ENCODE measurements around the gene IGF1R. TPM values are rescaled to one million over a fixed set of nuclear protein-coding genes. Genes with fewer than 3 reads are reported as not detected.

Gene IGF1R
- total and polyA plus RNA-seq, 2 of the 13 experiments (the other 11 are each of a cell fraction or from before 2014, with no cell fraction given) = 15.9 to 18.4 TPM

- BruUV-seq (replicated peaks) = no TSS peak
- 59% methylated on average over 6 of the region's 6 CpGs for WGBS (ENCODE audit: low lambda C conversion rate)
- H3K4me2 ChIP-seq (ENCODE audit: low read depth, low read length) = no peak overlapping the region
- H3K27me3 ChIP-seq (ENCODE audit: control insufficient read depth in 1 of 2, insufficient read depth in 2 of 2, low read length in 2 of 2) = no peaks in the 10 kb centered on the region
- DNase-seq (ENCODE audit: low spot score) = no peak
- no peak for TF ChIP-seq ZNF792 (CRISPR knock-in tag; IDR thresholded peaks at IDR 0.05)
- no peak for TF ChIP-seq HOXA7 (CRISPR knock-in tag; IDR thresholded peaks at IDR 0.05)
- TF ChIP-seq NR2F6 (IDR thresholded peaks at IDR 0.05) = no peak
- no peak for TF ChIP-seq NR2F6 (CRISPR knock-in tag; IDR thresholded peaks at IDR 0.05)
- TF ChIP-seq CCAR2 (optimal IDR thresholded peaks at IDR 0.05; ENCODE audit: low read depth, low read length) = no peak
- TF ChIP-seq MATR3 (CRISPR knock-in tag; IDR thresholded peaks at IDR 0.05) = no peak
- TF ChIP-seq MIXL1 (CRISPR knock-in tag; IDR thresholded peaks at IDR 0.05) = no peak
- H2AFZ ChIP-seq (ENCODE audit: low read length) = no peak overlapping the region
- intact Hi-C loops (cut with micrococcal nuclease; ENCODE audit: unreplicated experiment) (no loop called here), in situ Hi-C loops (cut with HindIII; ENCODE audit: extremely low pct_ligation_motif_present, low pct_unique_long_range_greater_than_20kb) (no loop called here)
- no peaks in the 10 kb centered on the region for H3K36me3 ChIP-seq (replicated peaks in 1 of 2; ENCODE audit: control insufficient read depth in 1 of 2, insufficient read depth in 2 of 2, low read length in 2 of 2)
- H3K4me1 ChIP-seq (ENCODE audit: insufficient read depth, low read length) = peaks cover 46% of the 10 kb centered on the region
- H3K4me3 ChIP-seq (replicated peaks in 1 of 3; ENCODE audit: insufficient read depth in 1 of 3, low read depth in 2 of 3, low read length in 3 of 3) = no peak overlapping the region
- ChIA-PET CTCF (ENCODE audit: low intra/inter-chr PET ratio, low total read pairs) (no interaction called here), POLR2A (no interaction called here)
- H4K20me1 ChIP-seq (ENCODE audit: insufficient read depth, low read length) = peaks cover 54% of the 10 kb centered on the region
- no peak for FAIRE-seq
- no peaks in the 10 kb centered on the region for H3K9me3 ChIP-seq (ENCODE audit: low read length)
- H3K79me2 ChIP-seq (ENCODE audit: insufficient read depth, low read length) = peaks cover 57% of the 10 kb centered on the region
- H3K9ac ChIP-seq (ENCODE audit: insufficient read depth, low read depth, low read length) = no peak overlapping the region
- no peak for ATAC-seq
- no peak overlapping the region for H3K27ac ChIP-seq (ENCODE audit: extremely low read length, insufficient read depth, low read length)
Observed at GRCh38 chr15:98859149-98859548, 210.8 kb downstream of the IGF1R start.

- H2AFZ ChIP-seq (ENCODE audit: low read length) = no peak overlapping the region
- H3K4me2 ChIP-seq (ENCODE audit: low read depth, low read length) = peak overlapping the region; percentile 38
- DNase-seq (ENCODE audit: low spot score) (peak; percentile 59), ATAC-seq (peak; percentile 73), FAIRE-seq (peak; percentile 32)
- ChIA-PET CTCF (ENCODE audit: low intra/inter-chr PET ratio, low total read pairs) (no interaction called here), POLR2A (no interaction called here)
- intact Hi-C loops (cut with micrococcal nuclease; ENCODE audit: unreplicated experiment) (no loop called here), in situ Hi-C loops (cut with HindIII; ENCODE audit: extremely low pct_ligation_motif_present, low pct_unique_long_range_greater_than_20kb) (no loop called here)
- no peaks in the 10 kb centered on the region for H3K27me3 ChIP-seq (ENCODE audit: control insufficient read depth in 1 of 2, insufficient read depth in 2 of 2, low read length in 2 of 2)
- peaks cover 48% of the 10 kb centered on the region for H4K20me1 ChIP-seq (ENCODE audit: insufficient read depth, low read length)
- H3K4me3 ChIP-seq (replicated peaks in 1 of 3; ENCODE audit: insufficient read depth in 1 of 3, low read depth in 2 of 3, low read length in 3 of 3) = no peak overlapping the region
- H3K9me3 ChIP-seq (ENCODE audit: low read length) = no peaks in the 10 kb centered on the region
- no peaks in the 10 kb centered on the region for H3K36me3 ChIP-seq (replicated peaks in 1 of 2; ENCODE audit: control insufficient read depth in 1 of 2, insufficient read depth in 2 of 2, low read length in 2 of 2)
- WGBS (ENCODE audit: low lambda C conversion rate) = 29% methylated on average over 4 of the region's 4 CpGs
- no peak overlapping the region for H3K9ac ChIP-seq (ENCODE audit: insufficient read depth, low read depth, low read length)
- BruUV-seq (replicated peaks) = no TSS peak
- H3K27ac ChIP-seq (ENCODE audit: extremely low read length, insufficient read depth, low read length) = no peak overlapping the region
- peaks cover 47% of the 10 kb centered on the region for H3K4me1 ChIP-seq (ENCODE audit: insufficient read depth, low read length)
- H3K79me2 ChIP-seq (ENCODE audit: insufficient read depth, low read length) = peaks cover 50% of the 10 kb centered on the region
- TF ChIP-seq GATAD2A (CRISPR knock-in tag; IDR thresholded peaks at IDR 0.05) = peak; percentile 76
- TF ChIP-seq MIER3 (CRISPR knock-in tag; IDR thresholded peaks at IDR 0.05; ENCODE audit: borderline replicate concordance) = 0 out of 2 replicates have a peak, but pooled peaks have one; percentile 32
- no peak for TF ChIP-seq SALL2 (CRISPR knock-in tag; IDR thresholded peaks at IDR 0.05)
- TF ChIP-seq HMG20A (CRISPR knock-in tag; IDR thresholded peaks at IDR 0.05; ENCODE audit: borderline replicate concordance) = peak; percentile 11; the same call in 1 of the 2 replicates
- TF ChIP-seq CEBPB (IDR thresholded peaks at IDR 0.05; ENCODE audit: borderline replicate concordance, low read depth, low read length) = peak; percentile 57; the same call in 1 of the 2 replicates
- TF ChIP-seq ZNF839 (CRISPR knock-in tag; IDR thresholded peaks at IDR 0.05; ENCODE audit: borderline replicate concordance) = no peak
- TF ChIP-seq SOX6 (IDR thresholded peaks at IDR 0.05) = no peak
- TF ChIP-seq SOX6 (CRISPR knock-in tag; IDR thresholded peaks at IDR 0.05) = 0 out of 2 replicates have a peak, but pooled peaks have one; percentile 25
- TF ChIP-seq E2F2 (CRISPR knock-in tag; IDR thresholded peaks at IDR 0.05; ENCODE audit: borderline replicate concordance) = no peak
- 0 out of 2 replicates have a peak, but pooled peaks have one; percentile 38 for TF ChIP-seq HNF4A (CRISPR knock-in tag; IDR thresholded peaks at IDR 0.05)
- peak; percentile 34; the same call in 1 of the 2 replicates for TF ChIP-seq CREM (IDR thresholded peaks at IDR 0.05)
- no peak for TF ChIP-seq CREM (CRISPR knock-in tag; IDR thresholded peaks at IDR 0.05)
- TF ChIP-seq ZSCAN5A (CRISPR knock-in tag; IDR thresholded peaks at IDR 0.05; ENCODE audit: borderline replicate concordance) = no peak
Observed at GRCh38 chr15:98860281-98861041, 212.1 kb downstream of the IGF1R start.
